ENCODE measurements around the gene PAX7. TPM values are rescaled to one million over a fixed set of nuclear protein-coding genes. Genes with fewer than 3 reads are reported as not detected.

Gene PAX7
- total and polyA plus RNA-seq, 2 of the 4 experiments (the other 2 are of a cell fraction) = not detected

Small RNAs within 50 kb of the gene (microRNA-seq; reads per million reads assigned to microRNA genes)
- not detected for gene AL031737.1 (ENCODE audit: insufficient read depth, insufficient read length)

Small RNAs within 50 kb of the gene (small RNA-seq; reads per million reads assigned to genes)
- gene AL031737.1 = 0 to 0.65 (median 0) reads per million in 5 experiments

Other genes with a start within 250 kb of the PAX7 start
- not detected in 2 replicates for gene KLHDC7A, start 149.9 kb upstream of the PAX7 start, total RNA-seq (2012; rRNA removed)
- not detected in 2 replicates for gene KLHDC7A, start 149.9 kb upstream of the PAX7 start, polyA plus RNA-seq (2012; rRNA removed)
- not detected in 2 replicates for gene TAS1R2, start 228.8 kb downstream of the PAX7 start, total RNA-seq (2012; rRNA removed)
- not detected in 2 replicates for gene TAS1R2, start 228.8 kb downstream of the PAX7 start, polyA plus RNA-seq (2012; rRNA removed)

Data from IMR-90 (cell line).